Limb (tissue), 2 donors: ENCODE measurements around the gene CDH19.
A peak's percentile ranks its signal among the peaks of the same experiment; 100 is the strongest.
"Not testable (repeated sequence)": the region's sequence is repeated elsewhere in the genome, so short reads cannot be mapped to it uniquely, and the experiment has no call there.

ENCODE experiments used
- DNase-seq, 2 donors: peaks; one replicate each; pipeline ENCODE4 v3.0.0-alpha.2; 2016; ENCODE audit errors: extremely low spot score in 2 of 2

Gene CDH19

GRCh38 chr18:66564236-66564635, 39.7 kb downstream of the CDH19 start:
- DNase-seq, result no peak

DNA sequence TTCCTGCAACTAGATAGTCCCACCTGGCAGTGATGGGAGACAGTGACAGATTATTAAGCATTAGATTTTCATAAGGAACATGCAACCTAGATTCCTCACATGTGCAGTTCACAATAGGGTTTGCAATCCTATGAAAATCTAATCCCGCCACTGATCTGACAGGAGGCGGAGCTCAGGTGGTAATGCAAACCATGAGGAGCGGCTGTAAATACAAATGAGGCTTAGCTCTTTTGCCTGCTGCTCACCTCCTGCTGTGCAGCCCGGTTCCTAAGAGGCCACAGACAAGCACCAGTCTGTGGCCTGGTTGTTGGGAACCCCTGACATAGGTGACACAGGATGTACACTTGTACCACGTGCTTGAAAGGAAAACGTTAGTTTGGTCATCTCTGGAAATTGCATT, 41.6 kb downstream of the CDH19 start:
- no peak for DNase-seq

DNA sequence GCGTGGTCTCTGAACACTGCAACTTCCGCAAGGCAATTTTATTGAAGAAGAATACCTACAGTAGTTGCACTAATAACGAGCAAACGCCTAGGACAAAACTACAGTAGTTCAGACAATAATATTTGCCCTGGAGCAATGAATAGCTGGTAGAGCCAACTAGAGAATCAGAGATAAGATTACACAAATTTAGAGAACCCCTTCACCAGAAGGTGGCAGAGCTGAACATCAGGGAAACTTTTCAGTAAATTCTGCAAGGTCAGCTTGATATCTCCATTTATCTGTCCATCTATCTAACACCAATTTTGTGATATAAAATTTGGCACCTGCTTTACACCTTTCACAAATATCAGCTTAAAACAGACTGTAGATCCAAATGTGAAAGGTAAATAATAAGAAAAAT, 43.8 kb downstream of the CDH19 start:
- no peak for DNase-seq

- no peak for DNase-seq
Measured at GRCh38 chr18:66558773-66559172, 45.1 kb downstream of the CDH19 start.

DNA sequence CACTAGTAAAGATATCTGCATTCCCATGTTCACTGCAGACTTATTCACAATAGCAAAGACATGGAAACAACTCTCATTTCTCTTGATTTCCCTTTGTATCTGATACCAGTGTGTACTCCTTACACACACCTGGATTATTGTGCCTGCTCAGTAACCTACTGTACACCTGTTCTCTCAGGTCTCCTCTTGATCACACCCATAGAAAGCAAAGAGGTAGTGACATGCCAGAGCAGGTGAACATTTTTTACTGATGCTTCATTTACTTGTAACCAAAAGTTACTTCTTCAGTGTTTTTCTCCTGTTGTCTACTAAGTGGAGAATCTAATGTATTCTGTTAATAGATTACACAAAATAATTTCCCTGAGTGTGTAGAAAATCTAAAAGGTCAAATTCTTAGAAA, 46.8 kb downstream of the CDH19 start:
- DNase-seq, result no peak

- no peak for DNase-seq
Measured at GRCh38 chr18:66555585-66555984, 48.3 kb downstream of the CDH19 start.

- no peak for DNase-seq
Measured at GRCh38 chr18:66553824-66554223, 50.1 kb downstream of the CDH19 start.

DNA sequence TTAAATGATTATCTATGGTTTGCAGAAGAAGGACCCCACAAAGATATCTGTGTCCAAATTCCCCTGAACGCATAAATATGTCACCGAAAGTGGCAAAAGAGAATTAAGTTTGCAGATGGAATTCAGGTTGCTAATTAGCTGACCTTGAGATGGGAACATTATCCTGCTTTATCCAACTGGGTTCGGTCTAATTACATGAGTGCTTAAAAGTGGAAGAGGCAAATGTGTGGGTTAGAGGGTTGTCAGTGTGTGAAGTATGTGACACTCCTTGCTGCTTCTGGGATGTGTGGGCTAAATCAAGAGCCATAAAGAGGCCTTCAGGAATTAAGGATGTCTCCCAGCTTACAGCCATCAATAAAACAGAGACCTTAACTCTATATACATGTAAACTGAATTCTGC, 53.5 kb downstream of the CDH19 start:
- DNase-seq, result no peak

DNA sequence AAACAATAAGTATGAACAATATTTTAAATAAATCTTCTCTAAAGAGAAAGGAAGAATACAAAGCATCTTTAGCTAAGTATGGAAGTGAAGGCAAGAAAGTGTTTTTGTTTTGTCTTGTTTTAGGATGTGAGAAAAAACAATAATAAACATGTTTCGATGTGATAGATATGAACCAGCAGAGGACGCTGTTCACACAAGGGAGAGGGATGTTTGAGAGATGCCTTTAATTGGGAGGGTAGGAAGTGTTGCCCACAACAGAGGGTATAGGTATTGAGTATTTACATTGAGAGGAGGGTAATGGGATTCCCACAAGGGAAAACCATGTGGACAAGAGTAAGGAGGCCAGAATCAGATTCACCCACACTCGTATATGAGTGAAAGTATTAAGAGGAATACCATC, 55.1 kb downstream of the CDH19 start:
- no peak for DNase-seq

GRCh38 chr18:66534110-66534509, 69.8 kb downstream of the CDH19 start:
- no peak for DNase-seq

DNA sequence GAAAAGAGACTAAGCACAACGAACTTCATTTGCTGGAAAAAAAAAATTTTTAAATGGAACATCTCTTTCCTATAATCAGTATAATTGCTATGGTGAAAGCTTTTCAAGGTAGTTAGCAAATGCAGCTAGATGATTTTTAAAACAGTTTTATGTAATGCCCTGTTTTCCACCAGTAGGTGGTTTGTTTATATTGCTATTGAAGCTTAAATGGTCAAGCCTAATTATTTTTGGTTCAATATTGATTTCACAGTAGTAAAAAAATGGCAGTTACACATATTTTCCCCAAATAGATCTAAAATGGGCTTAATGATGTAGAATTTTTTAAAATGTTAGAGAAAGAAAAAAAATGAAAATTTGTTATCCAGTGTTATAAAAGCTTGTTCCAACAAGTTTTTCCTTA, 70.2 kb downstream of the CDH19 start:
- DNase-seq, result no peak

DNA sequence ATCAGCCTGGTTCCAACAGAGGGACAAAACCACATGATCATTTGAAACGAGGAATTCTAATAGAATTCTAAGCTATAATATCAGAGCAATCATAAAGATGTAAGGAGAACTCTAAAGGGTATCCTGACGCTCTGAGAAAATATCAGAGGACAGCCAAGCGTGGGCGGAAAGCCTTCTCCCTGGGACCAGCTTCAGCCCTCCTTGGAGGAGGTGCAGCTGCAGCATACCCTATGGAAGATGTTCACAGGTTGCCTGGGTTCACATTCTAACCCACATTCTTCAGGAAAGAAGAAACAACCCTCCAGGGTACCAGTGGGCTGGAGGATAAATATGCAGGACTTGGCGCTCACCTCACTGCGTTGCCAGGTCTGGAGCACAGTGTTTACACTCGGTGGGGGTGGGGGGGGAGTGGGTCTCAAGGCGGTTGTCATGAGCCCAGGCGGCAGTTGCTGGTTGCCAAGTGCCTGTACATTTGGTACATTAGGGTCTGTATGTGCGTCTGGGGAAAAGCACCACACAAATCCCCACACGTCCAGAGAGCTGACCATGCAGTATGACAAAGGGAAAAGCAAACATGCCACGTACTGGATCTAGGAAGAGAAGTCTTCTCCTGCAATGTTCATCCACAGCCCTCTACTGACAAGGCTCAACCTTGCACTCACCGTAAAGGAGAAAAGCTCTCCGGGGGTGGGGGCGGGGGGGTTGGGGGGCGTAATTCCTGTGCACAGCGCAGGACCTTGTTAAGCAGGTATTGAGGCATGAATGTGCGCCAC, 80.5 kb downstream of the CDH19 start:
- DNase-seq, result no peak

DNA sequence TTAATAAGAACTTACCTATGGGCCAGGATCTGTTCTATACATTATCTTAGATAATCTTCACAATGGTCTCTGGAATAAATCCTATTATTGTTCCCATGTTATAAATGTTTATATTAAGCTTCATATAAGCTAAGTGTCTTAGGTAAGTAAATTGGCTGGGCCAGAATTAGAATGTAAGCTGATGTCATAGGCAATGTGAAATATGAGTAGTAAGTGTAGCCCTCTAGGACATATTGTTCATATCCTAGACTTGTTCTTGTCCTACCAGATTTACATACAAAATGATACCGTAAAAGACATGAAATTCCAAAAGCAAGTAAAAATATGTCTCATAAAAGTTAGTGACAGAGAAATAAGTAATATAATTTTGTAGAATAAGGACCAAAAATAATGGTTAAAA, 89.9 kb downstream of the CDH19 start:
- DNase-seq, result no peak

DNA sequence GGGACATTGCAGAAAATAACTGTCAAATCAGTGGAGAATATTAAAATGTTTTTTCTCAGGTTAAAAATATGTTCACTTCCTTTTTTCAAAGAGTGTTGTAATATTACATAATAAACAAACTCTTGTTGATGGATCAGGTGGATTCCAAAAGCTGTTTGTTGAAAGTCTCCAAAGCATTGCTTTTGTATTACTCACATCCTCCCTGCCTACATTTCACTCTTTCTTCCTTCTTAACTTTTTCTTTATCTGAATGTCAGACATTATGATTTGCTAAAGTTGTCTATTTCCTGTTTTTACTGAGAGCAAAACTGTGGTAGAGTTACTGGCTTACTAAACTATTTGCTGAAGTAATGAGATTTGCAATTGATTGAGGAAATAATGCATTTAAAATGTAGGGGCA, 92.1 kb downstream of the CDH19 start:
- no peak for DNase-seq

- no peak for DNase-seq
Measured at GRCh38 chr18:66511289-66511688, 92.6 kb downstream of the CDH19 start.

DNA sequence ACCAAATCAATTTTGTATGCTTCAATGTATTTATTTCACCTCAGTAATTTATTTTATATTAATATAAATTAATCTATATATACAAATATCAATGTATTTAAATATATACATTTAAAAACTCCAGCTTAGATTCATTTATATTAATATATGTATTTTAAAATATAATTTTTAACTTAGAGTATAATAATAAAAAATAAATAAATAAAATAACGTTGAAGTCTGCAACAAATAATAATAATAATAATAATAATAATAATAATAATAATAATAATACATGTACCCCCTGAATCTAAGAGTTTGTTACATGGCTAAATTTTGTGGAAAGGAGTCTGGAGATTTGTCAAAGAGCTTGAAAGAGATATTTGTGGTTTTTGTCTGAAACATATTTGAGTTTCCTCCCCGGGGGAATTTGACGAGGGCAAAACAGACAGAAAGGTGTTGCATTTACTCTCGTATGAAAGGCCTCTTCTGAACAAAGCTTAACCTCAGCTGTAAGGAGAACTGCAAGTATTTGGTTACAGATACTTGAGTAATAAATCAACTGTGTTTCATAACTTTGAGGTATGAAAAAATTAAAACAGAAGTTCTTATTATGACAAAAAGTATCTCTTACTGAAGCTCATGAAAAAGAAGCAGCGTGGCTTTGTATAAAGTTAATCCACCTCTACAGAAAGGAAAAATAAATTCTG, 93.4 kb downstream of the CDH19 start:
- DNase-seq, result no peak

- DNase-seq, result no peak
Measured at GRCh38 chr18:66508937-66509336, 95.0 kb downstream of the CDH19 start.

DNA sequence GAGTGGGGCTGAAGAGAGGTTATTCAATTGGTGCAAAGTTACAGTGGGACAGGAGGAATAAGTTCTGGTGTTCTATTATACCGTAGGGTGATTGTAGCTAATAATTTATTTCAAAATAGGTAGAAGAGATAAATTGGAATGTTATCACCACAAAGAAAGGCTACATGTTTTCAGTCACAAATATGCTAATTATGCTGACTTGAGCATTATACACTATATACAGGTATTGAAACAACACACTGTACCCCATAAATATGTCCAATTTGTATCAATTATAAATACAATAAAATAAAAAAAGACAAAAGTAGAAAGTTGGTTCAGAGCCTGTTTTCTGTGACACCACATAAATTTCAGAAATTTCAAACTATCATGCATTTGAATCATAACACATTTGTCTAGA, 97.7 kb downstream of the CDH19 start:
- DNase-seq, result no peak

DNA sequence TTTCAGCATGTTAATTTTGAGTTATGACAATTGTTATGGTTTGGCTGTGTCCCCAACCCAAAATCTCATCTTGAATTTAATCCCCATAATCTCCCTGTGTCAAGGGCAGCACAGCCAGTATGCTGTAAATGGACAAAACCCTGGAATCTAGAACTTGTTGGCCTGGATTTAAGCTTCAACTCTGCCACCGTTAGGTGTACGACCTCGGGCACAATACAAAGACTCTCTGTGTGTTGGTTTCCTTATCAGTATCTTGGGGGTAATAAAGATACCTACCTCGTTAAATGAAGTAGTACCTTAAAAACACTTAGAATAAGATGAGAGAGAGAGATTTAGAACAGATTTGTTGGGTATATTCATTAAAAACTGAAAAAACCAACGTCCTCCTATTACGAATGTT, 106.5 kb downstream of the CDH19 start:
- DNase-seq, result no peak

DNA sequence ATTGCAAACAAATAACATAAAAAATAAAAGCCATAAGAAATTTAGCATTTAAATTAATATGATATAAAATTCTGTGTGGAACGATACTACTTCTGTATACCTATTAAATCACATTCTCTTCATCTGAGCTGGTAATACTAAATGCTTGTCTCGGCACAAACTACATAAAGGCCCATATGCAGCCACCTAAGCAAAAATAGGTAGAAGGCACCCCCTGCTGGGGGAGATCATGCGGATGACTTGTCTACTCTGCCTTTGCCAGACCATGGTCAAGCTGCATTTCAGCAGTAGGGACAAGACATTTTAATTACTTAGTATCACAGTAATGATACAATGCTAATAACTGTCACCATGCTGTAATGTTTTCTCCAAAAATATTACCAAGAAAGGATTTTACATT, 108.0 kb downstream of the CDH19 start:
- peak; percentile 67 to 81 for DNase-seq

GRCh38 chr18:66473882-66474281, 130.0 kb downstream of the CDH19 start:
- no peak for DNase-seq

GRCh38 chr18:66466184-66466583, 137.7 kb downstream of the CDH19 start:
- not testable (repeated sequence) for DNase-seq

DNA sequence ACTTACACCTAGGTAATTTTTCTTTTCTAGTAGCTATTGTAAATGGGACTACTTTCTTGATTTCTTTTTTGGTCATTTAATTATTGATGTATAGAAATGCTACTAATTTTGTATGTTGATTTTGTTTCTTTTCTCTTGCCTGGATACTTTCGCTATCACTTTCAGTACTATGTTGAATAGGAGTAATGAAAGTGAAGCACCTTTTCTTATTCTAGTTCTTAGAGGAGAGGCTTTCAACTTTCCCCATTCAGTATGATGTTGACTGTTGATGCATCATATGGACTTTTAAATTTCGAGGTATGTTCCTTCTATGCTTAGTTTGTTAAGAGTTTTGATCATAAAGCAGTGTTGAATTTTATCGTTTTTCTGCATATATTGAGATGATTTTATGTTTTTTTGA, 142.5 kb downstream of the CDH19 start:
- DNase-seq, result no peak
